ENCODE measurements around the gene HYLS1.

HYLS1 gene

DNA sequence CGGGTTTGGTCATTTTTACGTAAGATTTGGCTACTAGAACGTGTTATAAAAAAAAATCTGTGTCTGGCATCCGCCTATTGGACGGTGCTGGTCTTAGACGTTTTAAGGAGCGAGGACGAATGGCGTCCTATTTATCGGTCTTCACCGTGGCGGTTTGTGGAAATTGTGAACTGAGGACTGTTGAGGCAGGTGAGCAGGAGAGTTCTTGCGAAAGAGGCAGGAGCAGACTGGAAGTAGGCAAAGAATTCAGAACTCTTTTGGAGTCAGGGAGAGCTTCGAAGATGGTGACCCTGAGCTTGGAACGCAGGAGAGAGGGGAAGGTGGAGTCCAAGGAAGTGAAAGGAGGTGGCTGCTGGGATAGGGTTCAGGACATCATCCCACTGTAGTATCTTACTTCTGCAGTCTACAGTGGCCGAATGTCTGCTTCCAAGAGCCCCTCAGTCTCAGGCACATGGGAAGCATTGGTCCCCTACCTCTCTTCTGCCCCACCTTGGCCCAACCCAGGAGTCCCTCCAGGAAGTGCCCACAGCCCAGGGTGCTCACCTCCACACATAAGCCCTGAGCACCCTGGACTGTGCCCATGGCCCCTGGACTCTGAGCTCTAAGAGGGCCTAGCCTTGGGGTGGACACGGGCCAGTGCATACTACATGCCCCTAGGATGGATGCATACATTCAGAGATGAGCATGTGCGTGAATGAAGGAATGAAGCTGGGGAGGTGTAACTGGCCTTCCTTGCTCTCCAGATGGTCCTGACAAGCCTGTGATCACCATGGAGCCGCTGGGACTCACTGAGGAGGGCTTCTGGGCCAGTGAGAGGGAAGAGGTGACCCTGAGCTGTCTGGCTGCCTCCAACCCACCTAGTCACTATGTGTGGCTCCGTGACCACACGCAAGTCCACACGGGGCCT, 62.1 kb downstream of the HYLS1 start:
- DNase-seq (ENCODE audit: low read depth) = no peak

DNA sequence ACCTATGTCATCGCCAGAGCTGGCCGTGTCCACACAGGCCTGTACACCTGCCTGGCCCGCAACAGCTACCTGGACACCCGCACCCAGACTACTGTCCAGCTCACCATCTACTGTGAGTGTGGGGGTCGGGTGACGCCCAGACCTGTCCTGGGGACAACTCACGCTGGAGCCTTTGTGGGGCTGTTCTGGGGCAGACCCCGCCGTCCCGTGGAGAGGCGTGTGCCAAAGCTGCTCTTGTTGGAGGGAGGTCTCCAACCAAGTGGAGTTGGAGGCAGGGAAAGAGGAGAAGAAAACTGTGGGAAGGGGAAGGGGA, 62.7 kb downstream of the HYLS1 start:
- DNase-seq (ENCODE audit: low read depth) = no peak
